ENCODE results near the gene ATXN1.
"Not testable (repeated sequence)": the region's sequence is repeated elsewhere in the genome, so short reads cannot be mapped to it uniquely, and the experiment has no call there.

The ATXN1 gene

GRCh38 chr6:16466800-16467553 lies 294.3 kb downstream of the ATXN1 start:
- no peak for DNase-seq

- DNase-seq = no peak
Measured at GRCh38 chr6:16464045-16464444, 297.2 kb downstream of the ATXN1 start.

GRCh38 chr6:16463246-16463645 lies 298.0 kb downstream of the ATXN1 start:
- DNase-seq = not testable (repeated sequence)

GRCh38 chr6:16461491-16461890 lies 299.8 kb downstream of the ATXN1 start:
- no peak for DNase-seq

- DNase-seq = not testable (repeated sequence)
Measured at GRCh38 chr6:16459472-16459871, 301.8 kb downstream of the ATXN1 start.

- DNase-seq = no peak
Measured at GRCh38 chr6:16452348-16452747, 308.9 kb downstream of the ATXN1 start.

GRCh38 chr6:16450821-16451220 lies 310.4 kb downstream of the ATXN1 start:
- DNase-seq = no peak

GRCh38 chr6:16450285-16450684 lies 311.0 kb downstream of the ATXN1 start:
- no peak for DNase-seq

GRCh38 chr6:16446273-16446672 lies 315.0 kb downstream of the ATXN1 start:
- DNase-seq = no peak

- no peak for DNase-seq
Measured at GRCh38 chr6:16442031-16442430, 319.2 kb downstream of the ATXN1 start.

- no peak for DNase-seq
Measured at GRCh38 chr6:16441262-16441661, 320.0 kb downstream of the ATXN1 start.

- no peak for DNase-seq
Measured at GRCh38 chr6:16440636-16441212, 320.5 kb downstream of the ATXN1 start.

- DNase-seq = no peak
Measured at GRCh38 chr6:16438718-16439591, 322.3 kb downstream of the ATXN1 start.

- no peak for DNase-seq
Measured at GRCh38 chr6:16437984-16438383, 323.3 kb downstream of the ATXN1 start.

GRCh38 chr6:16437095-16437494 lies 324.2 kb downstream of the ATXN1 start:
- DNase-seq = no peak

- no peak for DNase-seq
Measured at GRCh38 chr6:16436550-16436949, 324.7 kb downstream of the ATXN1 start.

- no peak for DNase-seq
Measured at GRCh38 chr6:16434885-16435284, 326.4 kb downstream of the ATXN1 start.

GRCh38 chr6:16433338-16433890 lies 327.8 kb downstream of the ATXN1 start:
- DNase-seq = no peak

GRCh38 chr6:16432075-16433032 lies 328.9 kb downstream of the ATXN1 start:
- DNase-seq = no peak

- DNase-seq = no peak
Measured at GRCh38 chr6:16431106-16431505, 330.2 kb downstream of the ATXN1 start.

GRCh38 chr6:16430391-16431089 lies 330.7 kb downstream of the ATXN1 start:
- no peak for DNase-seq

GRCh38 chr6:16429669-16430068 lies 331.6 kb downstream of the ATXN1 start:
- no peak for DNase-seq

All from NCI-H1694 treated with DMSO at 0.1 percent for 48 hours (cell line).